ENCODE measurements around the gene JPH2.
A peak's percentile ranks its signal among the peaks of the same experiment; 100 is the strongest.

Gene JPH2

GRCh38 chr20:44111712-44112335 lies 75.2 kb downstream of the JPH2 start:
- Histone ChIP-seq H3K4me3 (no peak overlapping the region), H3K27ac (peak overlapping the region; percentile 18 to 77)
- TF ChIP-seq, protein P1, sequence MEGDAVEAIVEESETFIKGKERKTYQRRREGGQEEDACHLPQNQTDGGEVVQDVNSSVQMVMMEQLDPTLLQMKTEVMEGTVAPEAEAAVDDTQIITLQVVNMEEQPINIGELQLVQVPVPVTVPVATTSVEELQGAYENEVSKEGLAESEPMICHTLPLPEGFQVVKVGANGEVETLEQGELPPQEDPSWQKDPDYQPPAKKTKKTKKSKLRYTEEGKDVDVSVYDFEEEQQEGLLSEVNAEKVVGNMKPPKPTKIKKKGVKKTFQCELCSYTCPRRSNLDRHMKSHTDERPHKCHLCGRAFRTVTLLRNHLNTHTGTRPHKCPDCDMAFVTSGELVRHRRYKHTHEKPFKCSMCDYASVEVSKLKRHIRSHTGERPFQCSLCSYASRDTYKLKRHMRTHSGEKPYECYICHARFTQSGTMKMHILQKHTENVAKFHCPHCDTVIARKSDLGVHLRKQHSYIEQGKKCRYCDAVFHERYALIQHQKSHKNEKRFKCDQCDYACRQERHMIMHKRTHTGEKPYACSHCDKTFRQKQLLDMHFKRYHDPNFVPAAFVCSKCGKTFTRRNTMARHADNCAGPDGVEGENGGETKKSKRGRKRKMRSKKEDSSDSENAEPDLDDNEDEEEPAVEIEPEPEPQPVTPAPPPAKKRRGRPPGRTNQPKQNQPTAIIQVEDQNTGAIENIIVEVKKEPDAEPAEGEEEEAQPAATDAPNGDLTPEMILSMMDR (IDR thresholded peaks at IDR 0.05): no peak
- DNase-seq (ENCODE audit: low spot score): peak; percentile 71

GRCh38 chr20:44110816-44111568 lies 76.0 kb downstream of the JPH2 start:
- TF ChIP-seq, protein P1 (IDR thresholded peaks at IDR 0.05): no peak
- DNase-seq (ENCODE audit: low spot score): peak; percentile 62
- Histone ChIP-seq H3K4me3 (no peak overlapping the region), H3K27ac (peak overlapping the region; percentile 18 to 50)

- Histone ChIP-seq H3K4me3 (no peak overlapping the region), H3K27ac (peak overlapping the region in 1 of 2 donors; percentile 28)
- TF ChIP-seq, protein P1 (IDR thresholded peaks at IDR 0.05): no peak
- DNase-seq (ENCODE audit: low spot score): peak; percentile 61
These were observed 77.0 kb downstream of the JPH2 start for GRCh38 chr20:44109951-44110361.

- Histone ChIP-seq H3K27ac (no peak overlapping the region), H3K4me3 (no peak overlapping the region)
- DNase-seq (ENCODE audit: low spot score): no peak
- TF ChIP-seq, protein P1 (IDR thresholded peaks at IDR 0.05): no peak
These were observed 80.4 kb downstream of the JPH2 start for GRCh38 chr20:44106615-44107014.

DNA sequence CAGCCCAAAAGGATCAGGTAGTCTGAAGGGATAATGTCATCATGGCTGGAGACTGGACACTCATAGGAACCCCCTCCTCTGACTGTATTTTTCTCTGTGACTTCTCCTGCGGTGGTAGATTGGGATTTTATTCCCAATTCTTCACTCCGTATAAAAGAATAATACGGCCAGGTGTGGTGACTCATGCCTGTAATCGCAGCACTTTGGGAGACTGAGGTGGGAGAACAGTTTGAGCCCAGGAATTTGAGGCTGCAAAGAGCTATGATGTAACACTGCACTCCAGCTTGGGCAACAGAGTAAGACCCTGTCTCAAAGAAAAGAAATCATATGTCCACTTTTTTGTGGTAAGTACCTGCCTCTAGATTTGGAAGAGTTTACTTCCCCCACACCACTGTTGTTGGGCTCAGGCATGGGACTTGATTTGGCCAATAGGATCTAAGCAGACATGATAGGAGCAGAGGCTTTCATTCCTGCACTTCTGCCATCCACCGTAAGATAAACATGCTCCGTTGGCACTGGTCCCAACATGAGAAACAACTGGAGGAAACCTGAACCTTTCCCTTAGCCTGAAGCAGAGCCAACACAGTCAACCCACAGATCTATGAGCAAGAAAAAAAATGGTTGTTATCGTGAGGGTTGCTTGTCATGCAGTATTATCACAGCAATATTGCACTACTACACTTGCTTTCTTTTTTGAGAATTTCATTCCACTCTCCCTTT lies 82.0 kb downstream of the JPH2 start:
- no peak for DNase-seq (ENCODE audit: low spot score)
- TF ChIP-seq, protein P1 (IDR thresholded peaks at IDR 0.05): no peak
- H3K4me3 ChIP-seq: no peak overlapping the region
- H3K27ac ChIP-seq: no peak overlapping the region

DNA sequence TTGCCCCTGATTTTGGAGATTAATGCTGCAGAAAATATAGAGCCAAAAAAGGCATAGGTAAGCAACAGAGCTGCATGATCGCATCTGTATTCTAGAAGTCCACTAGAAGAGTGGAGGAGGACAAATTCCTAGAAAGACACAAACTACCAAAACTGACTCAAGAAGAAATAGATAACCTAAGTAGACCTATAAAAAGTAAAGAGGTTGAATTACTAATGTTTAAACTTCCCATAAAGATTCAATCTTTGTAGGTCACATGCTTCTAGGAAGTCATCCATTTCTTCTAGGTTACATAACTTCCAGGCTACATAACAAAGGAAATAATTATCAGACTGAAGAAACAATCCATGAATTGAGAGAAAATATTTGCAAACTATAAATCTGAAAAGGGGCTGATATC lies 84.4 kb downstream of the JPH2 start:
- TF ChIP-seq, protein P1 (IDR thresholded peaks at IDR 0.05): no peak
- DNase-seq (ENCODE audit: low spot score): no peak
- H3K4me3 ChIP-seq: no peak overlapping the region
- no peak overlapping the region for H3K27ac ChIP-seq

Data from coronary artery (tissue), 2 donors.